ENCODE data around the gene PLCL1.

- TF ChIP-seq POLR2A (IDR thresholded peaks at IDR 0.05; ENCODE audit: extremely low read depth, insufficient read length) (no peak), CTCF (IDR thresholded peaks at IDR 0.05; ENCODE audit: low read depth, low read length) (no peak)
These were observed 255.9 kb downstream of the PLCL1 start for GRCh38 chr2:198060277-198060676.
